Sigmoid colon (tissue), 4 donors: ENCODE measurements around the gene PXT1.

Source experiments
- EP300 ChIP-seq, 4 donors: sonication (generic); formaldehyde crosslinking; IDR thresholded peaks; one replicate each; pipeline ENCODE4 v1.6.1; 2017; ENCODE audit warnings: antibody characterized with exemption in 4 of 4
- POLR2A ChIP-seq, 2 donors: fragments of 450-650 bp; IDR thresholded peaks; one replicate each; pipeline ENCODE4 v1.6.1; 2016; ENCODE audit warnings: antibody characterized with exemption in 2 of 2, mild to moderate bottlenecking in 2 of 2, moderate library complexity in 2 of 2
- POLR2AphosphoS5 ChIP-seq, 4 donors: sonication (generic); formaldehyde crosslinking; IDR thresholded peaks; one replicate each; pipeline ENCODE4 v1.6.1; 2017; ENCODE audit warnings: antibody characterized with exemption in 4 of 4
- TF ChIP-seq, protein P1 (sequence below), 4 experiments: fragments of 450-650 bp in 3 of 4; fragments of 200-600 bp in 1 of 4; IDR thresholded peaks; one replicate each; pipeline ENCODE4 v1.5.1; 2016 to 2019; ENCODE audit warnings: antibody characterized with exemption in 4 of 4, mild to moderate bottlenecking in 3 of 4, moderate library complexity in 2 of 4

DNA sequence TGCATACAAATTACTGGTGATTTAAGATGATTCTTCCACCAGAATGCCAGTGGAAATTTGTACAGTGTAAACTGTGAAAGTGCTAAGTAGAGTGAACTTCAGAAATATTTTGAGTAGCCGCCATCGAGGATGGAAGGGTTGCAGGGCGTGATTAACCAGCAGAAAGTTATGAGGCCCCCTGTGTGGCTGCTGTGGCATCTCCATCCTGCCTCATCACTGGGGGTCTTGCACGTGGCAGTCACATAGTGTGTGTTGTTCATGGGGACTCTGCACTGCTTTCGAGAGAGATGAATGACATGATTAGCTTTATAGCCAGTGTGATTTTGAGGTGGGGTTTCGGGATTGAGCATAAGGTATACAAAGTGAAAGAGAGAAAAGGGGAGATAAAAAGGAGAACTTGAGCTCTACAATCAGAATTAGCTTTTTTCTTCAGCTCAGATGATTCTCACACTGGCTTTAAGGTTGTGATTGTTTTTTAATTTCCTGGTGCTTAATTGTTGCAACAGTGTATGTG lies 26.6 kb upstream of the PXT1 start:
- TF ChIP-seq POLR2A (IDR thresholded peaks at IDR 0.05) (no peak), POLR2AphosphoS5 (IDR thresholded peaks at IDR 0.05) (no peak), EP300 (IDR thresholded peaks at IDR 0.05) (no peak)
- TF ChIP-seq, protein P1, sequence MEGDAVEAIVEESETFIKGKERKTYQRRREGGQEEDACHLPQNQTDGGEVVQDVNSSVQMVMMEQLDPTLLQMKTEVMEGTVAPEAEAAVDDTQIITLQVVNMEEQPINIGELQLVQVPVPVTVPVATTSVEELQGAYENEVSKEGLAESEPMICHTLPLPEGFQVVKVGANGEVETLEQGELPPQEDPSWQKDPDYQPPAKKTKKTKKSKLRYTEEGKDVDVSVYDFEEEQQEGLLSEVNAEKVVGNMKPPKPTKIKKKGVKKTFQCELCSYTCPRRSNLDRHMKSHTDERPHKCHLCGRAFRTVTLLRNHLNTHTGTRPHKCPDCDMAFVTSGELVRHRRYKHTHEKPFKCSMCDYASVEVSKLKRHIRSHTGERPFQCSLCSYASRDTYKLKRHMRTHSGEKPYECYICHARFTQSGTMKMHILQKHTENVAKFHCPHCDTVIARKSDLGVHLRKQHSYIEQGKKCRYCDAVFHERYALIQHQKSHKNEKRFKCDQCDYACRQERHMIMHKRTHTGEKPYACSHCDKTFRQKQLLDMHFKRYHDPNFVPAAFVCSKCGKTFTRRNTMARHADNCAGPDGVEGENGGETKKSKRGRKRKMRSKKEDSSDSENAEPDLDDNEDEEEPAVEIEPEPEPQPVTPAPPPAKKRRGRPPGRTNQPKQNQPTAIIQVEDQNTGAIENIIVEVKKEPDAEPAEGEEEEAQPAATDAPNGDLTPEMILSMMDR (IDR thresholded peaks at IDR 0.05) = no peak
